HEK293 (cell line): ENCODE results near the gene AQP10.

ENCODE experiments used
- IKZF3 ChIP-seq: fragments of 450-650 bp; IDR thresholded peaks from 2 replicates; pipeline ENCODE4 v1.5.0; 2018; ENCODE audit warnings: missing biosample characterization, mild to moderate bottlenecking, missing genetic modification characterization, moderate library complexity
- ZBTB8A ChIP-seq: fragments of 450-650 bp; formaldehyde crosslinking; IDR thresholded peaks from 2 replicates; pipeline ENCODE4 v1.5.1; 2016; ENCODE audit warnings: missing biosample characterization, missing genetic modification characterization
- ZNF184 ChIP-seq: fragments of 450-650 bp; IDR thresholded peaks from 2 replicates; pipeline ENCODE4 v1.5.1; 2018; ENCODE audit warnings: missing biosample characterization, mild to moderate bottlenecking, missing genetic modification characterization
- ZNF473 ChIP-seq: fragments of 450-650 bp; formaldehyde crosslinking; IDR thresholded peaks from 2 replicates; pipeline ENCODE4 v1.5.1; 2017; ENCODE audit warnings: missing biosample characterization, missing genetic modification characterization
- TF ChIP-seq, protein P1 (sequence below): fragments of 450-650 bp; formaldehyde crosslinking; IDR thresholded peaks from 2 replicates; pipeline ENCODE4 v1.5.1; 2016; ENCODE audit warnings: missing biosample characterization, missing genetic modification characterization

DNA sequence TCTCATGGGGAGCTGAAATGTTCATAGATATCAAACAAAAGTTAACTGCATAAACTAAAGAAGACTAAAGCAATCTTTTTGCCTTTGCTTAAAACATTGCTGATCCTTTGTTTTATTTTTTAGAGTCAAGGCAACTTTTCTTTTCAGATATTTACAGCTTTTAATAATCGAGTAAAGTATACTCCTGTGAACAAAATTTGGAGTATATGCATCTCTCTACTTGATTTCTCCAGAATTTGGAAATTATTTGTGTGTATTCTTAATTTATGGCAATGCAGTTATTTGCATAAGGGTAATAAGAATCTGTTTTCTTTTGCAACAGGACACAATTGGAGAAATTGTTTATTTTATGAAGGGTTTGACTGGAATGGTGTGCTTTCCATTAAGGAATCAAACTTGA lies 4.2 kb upstream of the AQP10 start:
- TF ChIP-seq IKZF3 (tag by site-specific recombination) (no peak), ZBTB8A (no peak), ZNF473 (no peak), ZNF184 (no peak)
- TF ChIP-seq, protein P1, sequence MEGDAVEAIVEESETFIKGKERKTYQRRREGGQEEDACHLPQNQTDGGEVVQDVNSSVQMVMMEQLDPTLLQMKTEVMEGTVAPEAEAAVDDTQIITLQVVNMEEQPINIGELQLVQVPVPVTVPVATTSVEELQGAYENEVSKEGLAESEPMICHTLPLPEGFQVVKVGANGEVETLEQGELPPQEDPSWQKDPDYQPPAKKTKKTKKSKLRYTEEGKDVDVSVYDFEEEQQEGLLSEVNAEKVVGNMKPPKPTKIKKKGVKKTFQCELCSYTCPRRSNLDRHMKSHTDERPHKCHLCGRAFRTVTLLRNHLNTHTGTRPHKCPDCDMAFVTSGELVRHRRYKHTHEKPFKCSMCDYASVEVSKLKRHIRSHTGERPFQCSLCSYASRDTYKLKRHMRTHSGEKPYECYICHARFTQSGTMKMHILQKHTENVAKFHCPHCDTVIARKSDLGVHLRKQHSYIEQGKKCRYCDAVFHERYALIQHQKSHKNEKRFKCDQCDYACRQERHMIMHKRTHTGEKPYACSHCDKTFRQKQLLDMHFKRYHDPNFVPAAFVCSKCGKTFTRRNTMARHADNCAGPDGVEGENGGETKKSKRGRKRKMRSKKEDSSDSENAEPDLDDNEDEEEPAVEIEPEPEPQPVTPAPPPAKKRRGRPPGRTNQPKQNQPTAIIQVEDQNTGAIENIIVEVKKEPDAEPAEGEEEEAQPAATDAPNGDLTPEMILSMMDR (tag by site-specific recombination): no peak
